ENCODE measurements around the gene CST9L.

The CST9L gene

DNA sequence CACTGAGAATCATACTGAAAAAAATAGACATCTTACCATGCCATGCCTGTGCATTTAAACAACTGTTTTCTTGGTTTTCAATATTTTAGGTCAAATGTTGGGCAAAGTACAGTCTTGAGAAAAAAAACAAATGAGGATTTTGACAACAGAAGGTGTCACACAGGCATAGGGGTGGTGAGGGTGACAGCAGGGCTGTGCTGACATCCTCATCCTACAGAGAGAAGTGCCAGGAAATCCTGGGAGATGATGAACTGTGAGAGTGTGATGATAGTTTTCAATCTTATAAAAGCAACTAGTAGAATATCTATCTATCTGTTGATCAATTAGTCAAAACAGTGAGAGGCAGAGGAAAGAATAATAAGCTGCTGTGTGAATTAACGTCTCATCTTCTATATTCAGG, 53.4 kb downstream of the CST9L start:
- H3K4me3 ChIP-seq (ENCODE audit: low read length in 2 of 2): no peak overlapping the region
- H3K9me3 ChIP-seq (ENCODE audit: control insufficient read depth in 2 of 2, low read length in 2 of 2): no peaks in the 10 kb centered on the region
- H3K27me3 ChIP-seq (ENCODE audit: control insufficient read depth in 2 of 2, insufficient read depth in 2 of 2, low read length in 2 of 2): no peaks in the 10 kb centered on the region
- no peaks in the 10 kb centered on the region for H3K4me1 ChIP-seq (ENCODE audit: control insufficient read depth in 2 of 2, insufficient read depth in 2 of 2, low read length in 2 of 2)
- no peak overlapping the region for H3K27ac ChIP-seq (ENCODE audit: low read depth in 2 of 2, low read length in 2 of 2)
- H3K36me3 ChIP-seq (ENCODE audit: control insufficient read depth in 2 of 2, insufficient read depth in 2 of 2, low read length in 2 of 2): no peaks in the 10 kb centered on the region
- H3K9ac ChIP-seq (ENCODE audit: low read depth in 1 of 2, low read length in 2 of 2): no peak overlapping the region
